Mesendoderm (in vitro differentiated cells): ENCODE results near the gene ANGPTL8.

Source experiments
- DNase-seq: peaks from one replicate; pipeline ENCODE4 v3.0.0; 2013
- H2AK5ac ChIP-seq: 2 replicates; pipeline ENCODE4 v1.6.1; 2013; ENCODE audit warnings: low read length, inconsistent platforms
- H2BK120ac ChIP-seq: 2 replicates; pipeline ENCODE4 v1.6.1; 2013; ENCODE audit warnings: low read depth, mild to moderate bottlenecking, low read length, moderate library complexity, mixed read lengths
- H2BK15ac ChIP-seq: replicated peaks from 2 replicates; pipeline ENCODE4 v1.6.1; 2013; ENCODE audit warnings: low read depth, mild to moderate bottlenecking, moderate library complexity
- H2BK5ac ChIP-seq: 2 replicates; pipeline ENCODE4 v1.6.1; 2013; ENCODE audit warnings: low read length, inconsistent platforms
- H3K18ac ChIP-seq: 2 replicates; pipeline ENCODE4 v1.6.1; 2013; ENCODE audit warnings: mild to moderate bottlenecking, low read length, mixed read lengths
- H3K23ac ChIP-seq: one replicate; pipeline ENCODE4 v1.6.1; 2013; ENCODE audit warnings: low read length
- H3K27ac ChIP-seq: 2 replicates; pipeline ENCODE4 v1.5.1; 2013; ENCODE audit warnings: low read depth, mild to moderate bottlenecking, inconsistent platforms, low read length, moderate library complexity
- H3K27me3 ChIP-seq: 2 replicates; pipeline ENCODE4 v1.6.1; 2013; ENCODE audit warnings: low read length, control low read depth, mild to moderate bottlenecking, inconsistent platforms; ENCODE audit not compliant: insufficient read depth, poor library complexity
- H3K36me3 ChIP-seq: 2 replicates; pipeline ENCODE4 v1.6.1; 2013; ENCODE audit warnings: low read length, inconsistent platforms; ENCODE audit not compliant: control insufficient read depth, insufficient read depth
- H3K4ac ChIP-seq: one replicate; pipeline ENCODE4 v1.6.1; 2013; ENCODE audit warnings: low read depth, mild to moderate bottlenecking, low read length, moderate library complexity
- H3K4me1 ChIP-seq: 2 replicates; pipeline ENCODE4 v1.6.1; 2013; ENCODE audit warnings: low read depth, low read length, inconsistent platforms; ENCODE audit not compliant: control insufficient read depth
- H3K4me2 ChIP-seq: 2 replicates; pipeline ENCODE4 v1.6.1; 2013; ENCODE audit warnings: low read length
- H3K4me3 ChIP-seq: 2 replicates; pipeline ENCODE4 v1.5.1; 2013; ENCODE audit warnings: mild to moderate bottlenecking, low read length
- H3K56ac ChIP-seq: one replicate; pipeline ENCODE4 v1.6.1; 2013; ENCODE audit warnings: low read length
- H3K79me1 ChIP-seq: 2 replicates; pipeline ENCODE4 v1.6.1; 2013; ENCODE audit warnings: low read length, inconsistent platforms
- H3K79me2 ChIP-seq: 2 replicates; pipeline ENCODE4 v1.6.1; 2013; ENCODE audit warnings: mild to moderate bottlenecking, low read length; ENCODE audit not compliant: control insufficient read depth, insufficient read depth
- H3K9ac ChIP-seq: 2 replicates; pipeline ENCODE4 v1.6.1; 2013; ENCODE audit warnings: low read length, inconsistent platforms
- H4K5ac ChIP-seq: one replicate; pipeline ENCODE4 v1.6.1; 2013; ENCODE audit warnings: low read length
- H4K8ac ChIP-seq: one replicate; pipeline ENCODE4 v1.6.1; 2013; ENCODE audit warnings: low read depth, mild to moderate bottlenecking, control low read depth, low read length, moderate library complexity
- WGBS: extraction: QIAGEN DNeasy Blood & Tissue Kit; methylation state at CpG from one replicate; pipeline ENCODE4 v1.1.7; 2013; ENCODE audit warnings: low lambda C conversion rate, missing lambda C conversion rate; ENCODE audit not compliant: insufficient coverage; ENCODE audit errors: extremely low coverage; 5-methylcytosine and 5-hydroxymethylcytosine counted together

The ANGPTL8 gene

DNA sequence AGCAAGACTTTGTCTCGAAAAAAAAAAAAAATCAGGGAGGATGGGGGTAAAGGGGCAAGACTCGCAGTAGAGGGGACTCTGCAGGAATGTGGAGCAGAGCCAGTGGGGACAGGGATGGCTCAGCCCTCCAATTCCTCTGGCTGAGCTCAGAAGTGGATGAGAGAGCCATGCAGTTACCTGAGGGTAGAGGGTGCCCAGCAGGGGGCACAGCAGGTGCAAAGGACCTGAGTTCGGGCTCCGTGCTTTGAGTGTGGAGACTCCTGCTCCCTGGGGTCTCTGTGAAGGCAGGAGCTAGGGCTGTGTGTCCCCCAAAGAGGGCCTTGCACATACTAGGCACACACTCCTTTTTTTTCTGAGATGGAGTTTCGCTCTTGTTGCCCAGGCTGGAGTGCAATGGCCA lies 15.2 kb downstream of the ANGPTL8 start:
- no peak overlapping the region for H3K9ac ChIP-seq
- no peak overlapping the region for H3K4me3 ChIP-seq
- no peak overlapping the region for H3K18ac ChIP-seq
- H3K27ac ChIP-seq: no peak overlapping the region
- no peaks in the 10 kb centered on the region for H3K79me2 ChIP-seq
- no peak overlapping the region for H2AK5ac ChIP-seq
- H3K36me3 ChIP-seq: peaks cover 4% of the 10 kb centered on the region
- H3K27me3 ChIP-seq: no peaks in the 10 kb centered on the region
- H4K5ac ChIP-seq: no peak overlapping the region
- no peak overlapping the region for H2BK120ac ChIP-seq
- no peak overlapping the region for H2BK15ac ChIP-seq
- H3K4me2 ChIP-seq: no peak overlapping the region
- H3K79me1 ChIP-seq: no peaks in the 10 kb centered on the region
- H3K4ac ChIP-seq: no peak overlapping the region
- no peak overlapping the region for H3K23ac ChIP-seq
- no peaks in the 10 kb centered on the region for H3K4me1 ChIP-seq
- no peak overlapping the region for H2BK5ac ChIP-seq
- DNase-seq: no peak
- no CpG with 5 or more reads among the region's 5 CpGs for WGBS
- no peak overlapping the region for H4K8ac ChIP-seq
- no peak overlapping the region for H3K56ac ChIP-seq

DNA sequence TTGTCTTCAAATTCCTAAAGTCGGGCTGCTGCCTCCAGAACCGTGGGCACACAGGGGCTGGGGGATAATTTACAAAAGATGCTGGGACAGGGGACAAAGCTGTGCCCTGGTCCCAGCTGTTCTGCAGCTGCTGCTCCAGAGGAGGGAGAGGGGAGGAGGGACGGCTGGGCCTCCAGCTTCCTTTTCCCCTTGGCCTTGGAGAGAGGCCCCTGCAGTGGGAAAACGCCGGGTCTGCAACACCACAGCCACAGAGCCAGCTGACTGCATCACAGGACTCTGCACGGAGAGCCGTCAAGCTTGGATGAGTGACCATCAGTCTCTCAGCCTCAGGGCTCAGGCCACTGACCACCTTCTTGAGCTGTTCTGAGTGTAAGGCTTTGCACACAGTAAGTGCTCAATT lies 16.8 kb downstream of the ANGPTL8 start:
- Histone ChIP-seq H3K18ac (no peak overlapping the region), H3K23ac (no peak overlapping the region), H2BK15ac (no peak overlapping the region), H3K27me3 (no peaks in the 10 kb centered on the region), H3K4me3 (no peak overlapping the region), H3K56ac (no peak overlapping the region), H3K9ac (no peak overlapping the region), H4K5ac (no peak overlapping the region), H3K79me2 (no peaks in the 10 kb centered on the region), H3K4me2 (no peak overlapping the region), H3K4me1 (no peaks in the 10 kb centered on the region), H2AK5ac (no peak overlapping the region), H3K4ac (no peak overlapping the region), H3K79me1 (no peaks in the 10 kb centered on the region), H3K36me3 (peaks cover 3% of the 10 kb centered on the region), H4K8ac (no peak overlapping the region), H3K27ac (no peak overlapping the region), H2BK120ac (no peak overlapping the region), H2BK5ac (no peak overlapping the region)
- no peak for DNase-seq
- no CpG with 5 or more reads among the region's 7 CpGs for WGBS

DNA sequence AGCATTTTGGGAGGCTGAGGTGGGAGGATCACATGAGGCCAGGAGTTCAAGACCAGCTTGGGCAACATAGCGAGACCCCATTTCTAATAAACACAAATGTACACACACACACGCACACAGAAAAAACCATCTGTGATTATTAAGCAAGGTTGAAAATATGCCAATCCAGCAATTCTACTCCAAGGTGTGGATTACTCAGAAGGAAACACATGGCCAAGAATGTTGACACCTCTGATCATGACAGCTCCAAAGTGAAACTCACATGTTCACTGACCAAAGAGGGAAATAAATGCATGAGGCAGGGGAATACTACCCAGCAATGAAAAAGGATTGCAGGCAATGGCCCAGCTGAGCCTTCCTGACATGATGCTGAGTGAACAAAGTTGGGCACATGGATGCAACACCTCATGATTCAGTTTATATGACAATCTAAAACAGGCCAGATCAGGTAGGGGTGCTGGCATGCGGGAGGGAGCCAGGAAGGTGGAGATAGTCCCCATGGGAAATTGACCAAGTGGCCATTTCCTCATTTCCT lies 18.5 kb downstream of the ANGPTL8 start:
- Histone ChIP-seq H2BK15ac (no peak overlapping the region), H3K4me3 (no peak overlapping the region), H2AK5ac (no peak overlapping the region), H3K4me2 (no peak overlapping the region), H3K18ac (no peak overlapping the region), H3K56ac (no peak overlapping the region), H2BK5ac (no peak overlapping the region), H3K27ac (no peak overlapping the region), H3K9ac (no peak overlapping the region), H4K5ac (no peak overlapping the region), H3K23ac (no peak overlapping the region), H3K4ac (no peak overlapping the region), H3K79me2 (no peaks in the 10 kb centered on the region), H3K79me1 (no peaks in the 10 kb centered on the region), H3K4me1 (no peaks in the 10 kb centered on the region), H4K8ac (no peak overlapping the region), H2BK120ac (no peak overlapping the region), H3K36me3 (no peaks in the 10 kb centered on the region), H3K27me3 (no peaks in the 10 kb centered on the region)
- WGBS: no CpG with 5 or more reads among the region's 3 CpGs
- DNase-seq: no peak

DNA sequence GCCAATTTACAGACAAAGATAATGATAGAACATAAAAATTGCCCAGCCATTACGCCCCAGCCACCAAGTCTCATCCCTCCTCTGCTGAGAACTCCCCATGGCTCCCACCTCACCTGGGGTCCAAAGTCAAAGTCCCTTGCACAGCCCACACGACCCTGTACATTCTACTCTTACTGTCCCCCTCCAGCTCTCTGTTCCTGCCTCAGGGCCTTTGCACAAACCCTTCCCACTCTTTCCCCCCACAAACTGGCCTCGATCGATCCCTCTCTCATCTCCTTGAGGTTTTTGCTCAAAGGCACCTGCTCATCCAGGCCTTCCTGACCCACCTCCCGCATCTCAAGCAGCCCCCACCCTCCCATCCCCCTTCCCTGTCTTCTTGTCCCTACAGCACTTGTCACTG lies 21.6 kb downstream of the ANGPTL8 start:
- no peak overlapping the region for H2AK5ac ChIP-seq
- no peak overlapping the region for H4K8ac ChIP-seq
- no peak overlapping the region for H3K4me3 ChIP-seq
- no peaks in the 10 kb centered on the region for H3K27me3 ChIP-seq
- no peak overlapping the region for H2BK15ac ChIP-seq
- no peak overlapping the region for H4K5ac ChIP-seq
- no peak for DNase-seq
- H2BK120ac ChIP-seq: no peak overlapping the region
- no peak overlapping the region for H3K4me2 ChIP-seq
- H3K23ac ChIP-seq: no peak overlapping the region
- no CpG with 5 or more reads among the region's 5 CpGs for WGBS
- H3K18ac ChIP-seq: no peak overlapping the region
- H3K4ac ChIP-seq: no peak overlapping the region
- H3K27ac ChIP-seq: no peak overlapping the region
- H2BK5ac ChIP-seq: no peak overlapping the region
- no peaks in the 10 kb centered on the region for H3K79me1 ChIP-seq
- no peaks in the 10 kb centered on the region for H3K4me1 ChIP-seq
- no peak overlapping the region for H3K9ac ChIP-seq
- no peaks in the 10 kb centered on the region for H3K79me2 ChIP-seq
- H3K56ac ChIP-seq: no peak overlapping the region
- H3K36me3 ChIP-seq: no peaks in the 10 kb centered on the region

DNA sequence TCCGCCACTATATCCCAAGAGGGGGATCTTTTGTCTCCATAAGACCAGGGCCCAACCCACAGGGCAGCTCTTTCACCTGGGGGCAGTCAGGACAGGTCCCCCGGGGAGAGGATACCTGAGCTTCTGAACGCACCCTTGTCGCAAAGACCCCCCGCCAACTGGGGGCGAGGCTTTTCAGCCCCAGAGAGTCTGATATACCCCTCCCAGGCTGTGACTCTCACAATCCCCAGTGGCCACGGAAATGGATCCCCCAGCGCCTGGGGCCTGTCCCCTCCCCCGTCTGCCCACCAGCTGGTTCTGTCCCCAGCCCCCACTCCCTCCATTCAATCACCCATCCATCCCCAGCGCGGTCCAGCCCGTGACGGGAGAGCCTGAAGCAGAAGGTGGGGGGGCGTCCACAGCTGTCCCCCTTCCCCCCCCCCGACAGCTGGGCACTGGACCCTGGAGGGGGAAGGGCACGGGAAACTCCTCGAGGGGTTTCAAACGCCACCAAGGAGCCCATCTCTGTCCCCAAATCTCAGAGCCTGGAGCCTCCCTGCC lies 22.1 kb downstream of the ANGPTL8 start:
- no CpG with 5 or more reads among the region's 18 CpGs for WGBS

More for the DNA sequence above, 22.1 kb downstream of the ANGPTL8 start:
- Histone ChIP-seq H3K4me1 (no peaks in the 10 kb centered on the region), H3K18ac (peak overlapping the region; percentile 98), H2AK5ac (no peak overlapping the region), H2BK5ac (no peak overlapping the region), H3K23ac (no peak overlapping the region), H3K27ac (no peak overlapping the region), H4K8ac (no peak overlapping the region), H3K56ac (peak overlapping the region; percentile 85), H2BK120ac (no peak overlapping the region), H3K4me2 (peak overlapping the region; percentile 73), H4K5ac (no peak overlapping the region), H3K4ac (no peak overlapping the region), H2BK15ac (no peak overlapping the region), H3K4me3 (peak overlapping the region; percentile 47), H3K79me2 (no peaks in the 10 kb centered on the region), H3K27me3 (no peaks in the 10 kb centered on the region), H3K36me3 (no peaks in the 10 kb centered on the region), H3K79me1 (no peaks in the 10 kb centered on the region), H3K9ac (peak overlapping the region; percentile 63)
- peak; percentile 40 for DNase-seq
